Measurements from ENCODE around the gene AGXT2. TPM values are rescaled to one million over a fixed set of nuclear protein-coding genes. Genes with fewer than 3 reads are reported as not detected.

Gene AGXT2
- total RNA-seq, 6 donors from 2014 or later = not detected

GRCh38 chr5:35032356-35032755, 15.4 kb downstream of the AGXT2 start:
- ATAC-seq (ENCODE audit: low FRiP score in 2 of 2) (no peak), DNase-seq (no peak)
- no peaks in the 10 kb centered on the region for H3K27me3 ChIP-seq
- H3K4me3 ChIP-seq = no peak overlapping the region
- H3K36me3 ChIP-seq = no peaks in the 10 kb centered on the region
- no peak overlapping the region for H3K27ac ChIP-seq
- WGBS, 2 donors = 61 to 63% methylated on average over 6 of the region's 6 CpGs
- H3K9me3 ChIP-seq = no peaks in the 10 kb centered on the region
- H3K4me1 ChIP-seq = peaks cover 0 to 6% (median 2%) of the 10 kb centered on the region in 4 donors
- TF ChIP-seq POLR2A (IDR thresholded peaks at IDR 0.05) (no peak), POLR2AphosphoS5 (IDR thresholded peaks at IDR 0.05) (no peak), CTCF (IDR thresholded peaks at IDR 0.05) (no peak), EP300 (IDR thresholded peaks at IDR 0.05) (no peak)

GRCh38 chr5:35031276-35031675, 16.5 kb downstream of the AGXT2 start:
- ATAC-seq (ENCODE audit: low FRiP score in 2 of 2) (no peak), DNase-seq (no peak)
- WGBS, 2 donors = 82 to 84% methylated on average over 5 of the region's 5 CpGs
- Histone ChIP-seq H3K27me3 (no peaks in the 10 kb centered on the region), H3K4me1 (peaks cover 0 to 3% (median 0%) of the 10 kb centered on the region in 4 donors), H3K4me3 (no peak overlapping the region), H3K9me3 (no peaks in the 10 kb centered on the region), H3K27ac (no peak overlapping the region), H3K36me3 (no peaks in the 10 kb centered on the region)
- no peak for TF ChIP-seq EP300 (IDR thresholded peaks at IDR 0.05)
- no peak for TF ChIP-seq CTCF (IDR thresholded peaks at IDR 0.05)
- no peak for TF ChIP-seq POLR2A (IDR thresholded peaks at IDR 0.05)
- TF ChIP-seq POLR2AphosphoS5 (IDR thresholded peaks at IDR 0.05) = no peak

- Histone ChIP-seq H3K27me3 (no peaks in the 10 kb centered on the region), H3K27ac (no peak overlapping the region), H3K36me3 (no peaks in the 10 kb centered on the region), H3K9me3 (no peaks in the 10 kb centered on the region), H3K4me1 (peaks cover 0 to 3% (median 0%) of the 10 kb centered on the region in 4 donors), H3K4me3 (no peak overlapping the region)
- no peak for TF ChIP-seq POLR2AphosphoS5 (IDR thresholded peaks at IDR 0.05)
- TF ChIP-seq POLR2A (IDR thresholded peaks at IDR 0.05) = no peak
- TF ChIP-seq CTCF (IDR thresholded peaks at IDR 0.05) = no peak
- TF ChIP-seq EP300 (IDR thresholded peaks at IDR 0.05) = no peak
- no peak for ATAC-seq (ENCODE audit: low FRiP score in 2 of 2)
- 73 to 88% methylated on average over 10 of the region's 10 CpGs for WGBS, 2 donors
- DNase-seq = no peak
These were observed 17.2 kb downstream of the AGXT2 start for GRCh38 chr5:35030426-35031100.

GRCh38 chr5:35029333-35029732, 18.4 kb downstream of the AGXT2 start:
- WGBS, 2 donors = 53 to 76% methylated on average over 4 of the region's 4 CpGs
- Histone ChIP-seq H3K4me3 (no peak overlapping the region), H3K27ac (no peak overlapping the region), H3K27me3 (no peaks in the 10 kb centered on the region), H3K36me3 (no peaks in the 10 kb centered on the region), H3K9me3 (no peaks in the 10 kb centered on the region), H3K4me1 (peaks cover 0 to 3% (median 0%) of the 10 kb centered on the region in 4 donors)
- DNase-seq = no peak
- ATAC-seq (ENCODE audit: low FRiP score in 2 of 2) = no peak
- TF ChIP-seq CTCF (IDR thresholded peaks at IDR 0.05) (no peak), POLR2A (IDR thresholded peaks at IDR 0.05) (no peak), EP300 (IDR thresholded peaks at IDR 0.05) (no peak), POLR2AphosphoS5 (IDR thresholded peaks at IDR 0.05) (no peak)

GRCh38 chr5:35026941-35027340, 20.8 kb downstream of the AGXT2 start:
- H3K27me3 ChIP-seq = no peaks in the 10 kb centered on the region
- TF ChIP-seq EP300 (IDR thresholded peaks at IDR 0.05) = no peak
- TF ChIP-seq CTCF (IDR thresholded peaks at IDR 0.05) = no peak
- no peak for TF ChIP-seq POLR2A (IDR thresholded peaks at IDR 0.05)
- TF ChIP-seq POLR2AphosphoS5 (IDR thresholded peaks at IDR 0.05) = no peak
- WGBS, 2 donors = 59 to 65% methylated on average over 5 of the region's 5 CpGs
- ATAC-seq (ENCODE audit: low FRiP score in 2 of 2) (no peak), DNase-seq (no peak)
- H3K36me3 ChIP-seq = no peaks in the 10 kb centered on the region
- peaks cover 0 to 3% (median 0%) of the 10 kb centered on the region in 4 donors for H3K4me1 ChIP-seq
- H3K27ac ChIP-seq = no peak overlapping the region
- H3K9me3 ChIP-seq = no peaks in the 10 kb centered on the region
- peak overlapping the region in 1 of 4 donors; percentile 6 for H3K4me3 ChIP-seq
